Mesenchymal stem cell (in vitro differentiated cells and primary cell): ENCODE measurements around the gene PAPPA2.

Source experiments
- DNase-seq: peaks from one replicate; pipeline ENCODE4 v3.0.0-alpha.2; 2013
- H2AFZ ChIP-seq: one replicate; pipeline ENCODE4 v1.6.1; 2013; ENCODE audit warnings: low read depth, mild to moderate bottlenecking, control low read depth, inconsistent platforms, low read length, moderate library complexity
- H2AK5ac ChIP-seq: 2 replicates; pipeline ENCODE4 v1.6.1; 2013; ENCODE audit warnings: low read length, moderate library complexity, mild to moderate bottlenecking, inconsistent platforms; ENCODE audit not compliant: severe bottlenecking
- H2BK120ac ChIP-seq: one replicate; pipeline ENCODE4 v1.6.1; 2013; ENCODE audit warnings: low read depth, mild to moderate bottlenecking, inconsistent platforms, low read length, moderate library complexity
- H2BK12ac ChIP-seq, 2 experiments: one replicate each; pipeline ENCODE4 v1.6.1; 2013; ENCODE audit warnings: inconsistent platforms in 2 of 2, low read length in 2 of 2, mild to moderate bottlenecking in 2 of 2, moderate library complexity in 2 of 2, control low read depth in 1 of 2
- H2BK15ac ChIP-seq: one replicate; pipeline ENCODE4 v1.6.1; 2013; ENCODE audit warnings: mild to moderate bottlenecking, low read depth, inconsistent platforms; ENCODE audit not compliant: poor library complexity, severe bottlenecking
- H2BK5ac ChIP-seq: 2 replicates; pipeline ENCODE4 v1.6.1; 2013; ENCODE audit warnings: low read depth, mild to moderate bottlenecking, low read length, control low read depth, inconsistent platforms; ENCODE audit not compliant: poor library complexity, severe bottlenecking
- H3K14ac ChIP-seq, 2 experiments: one replicate each; pipeline ENCODE4 v1.6.1; 2013; ENCODE audit warnings: inconsistent platforms in 2 of 2, low read length in 2 of 2, control low read depth in 1 of 2, mild to moderate bottlenecking in 1 of 2, moderate library complexity in 1 of 2
- H3K18ac ChIP-seq, 2 experiments: one replicate each; pipeline ENCODE4 v1.6.1; 2013; ENCODE audit warnings: inconsistent platforms in 2 of 2, low read length in 2 of 2, control low read depth in 1 of 2, low read depth in 1 of 2, mild to moderate bottlenecking in 1 of 2
- H3K23ac ChIP-seq, 2 experiments: one replicate each; pipeline ENCODE4 v1.6.1; 2013; ENCODE audit warnings: inconsistent platforms in 2 of 2, low read length in 2 of 2, mild to moderate bottlenecking in 2 of 2, moderate library complexity in 2 of 2, control low read depth in 1 of 2
- H3K27ac ChIP-seq: 2 replicates; pipeline ENCODE4 v1.5.1; 2013; ENCODE audit warnings: mild to moderate bottlenecking, moderate library complexity, low read length, control low read depth, inconsistent platforms; ENCODE audit not compliant: poor library complexity, severe bottlenecking
- H3K27me3 ChIP-seq, 2 experiments: 2 replicates each; pipeline versions ENCODE4 v1.6.1 to v1.7.0; 2013; ENCODE audit warnings: low read length in 2 of 2, mild to moderate bottlenecking in 2 of 2, moderate library complexity in 2 of 2, control low read depth in 1 of 2, inconsistent platforms in 1 of 2; ENCODE audit not compliant: control insufficient read depth in 1 of 2, insufficient read depth in 1 of 2
- H3K36me3 ChIP-seq, 2 experiments: 2 replicates each; pipeline versions ENCODE4 v1.6.1 to v1.7.0; 2013; ENCODE audit warnings: low read length in 2 of 2, control low read depth in 1 of 2, inconsistent platforms in 1 of 2, low read depth in 1 of 2, mild to moderate bottlenecking in 1 of 2; ENCODE audit not compliant: insufficient read depth in 2 of 2, control insufficient read depth in 1 of 2
- H3K4ac ChIP-seq, 2 experiments: one replicate each; pipeline ENCODE4 v1.6.1; 2013; ENCODE audit warnings: inconsistent platforms in 2 of 2, low read length in 2 of 2, mild to moderate bottlenecking in 2 of 2, moderate library complexity in 2 of 2, control low read depth in 1 of 2, low read depth in 1 of 2
- H3K4me1 ChIP-seq: 2 replicates; pipeline ENCODE4 v1.6.1; 2013; ENCODE audit warnings: low read depth, low read length, control low read depth; ENCODE audit not compliant: control insufficient read depth, insufficient read depth
- H3K4me2 ChIP-seq: 2 replicates; pipeline ENCODE4 v1.6.1; 2013; ENCODE audit warnings: low read length, mild to moderate bottlenecking, inconsistent platforms; ENCODE audit not compliant: poor library complexity, severe bottlenecking
- H3K4me3 ChIP-seq, 2 experiments: 2 replicates each; pipeline versions ENCODE4 v1.5.1 to v1.7.0; 2013; ENCODE audit warnings: low read length in 2 of 2, mild to moderate bottlenecking in 2 of 2, control low read depth in 1 of 2, low read depth in 1 of 2; ENCODE audit not compliant: insufficient read depth in 1 of 2
- H3K79me1 ChIP-seq: replicated peaks from 2 replicates; pipeline ENCODE4 v1.6.1; 2013; ENCODE audit warnings: mild to moderate bottlenecking, control low read depth, low read length, inconsistent platforms; ENCODE audit not compliant: poor library complexity, severe bottlenecking
- H3K9ac ChIP-seq: 2 replicates; pipeline ENCODE4 v1.7.0; 2013; ENCODE audit warnings: mild to moderate bottlenecking, low read length, moderate library complexity
- H3K9me3 ChIP-seq: 2 replicates; pipeline ENCODE4 v1.7.0; 2013; ENCODE audit warnings: mild to moderate bottlenecking, low read length; ENCODE audit not compliant: control insufficient read depth
- H4K8ac ChIP-seq: one replicate; pipeline ENCODE4 v1.6.1; 2013; ENCODE audit warnings: inconsistent platforms, mild to moderate bottlenecking, low read length, moderate library complexity
- H4K91ac ChIP-seq: one replicate; pipeline ENCODE4 v1.6.1; 2013; ENCODE audit warnings: mild to moderate bottlenecking, low read length, inconsistent platforms
- WGBS: methylation state at CpG from one replicate; pipeline ENCODE4 v1.1.7; 2013; ENCODE audit warnings: mixed read lengths; 5-methylcytosine and 5-hydroxymethylcytosine counted together

The PAPPA2 gene

GRCh38 chr1:176541663-176542062 lies 78.7 kb downstream of the PAPPA2 start:
- no peak for DNase-seq
- H3K4me2 ChIP-seq = no peak overlapping the region
- H3K27me3 ChIP-seq = no peaks in the 10 kb centered on the region
- peaks cover 20% of the 10 kb centered on the region for H3K9me3 ChIP-seq
- H3K4ac ChIP-seq = no peak overlapping the region
- H3K27ac ChIP-seq = no peak overlapping the region
- no peak overlapping the region for H3K18ac ChIP-seq
- no peak overlapping the region for H3K14ac ChIP-seq
- H4K8ac ChIP-seq = no peak overlapping the region
- H4K91ac ChIP-seq = no peak overlapping the region
- no peak overlapping the region for H3K4me3 ChIP-seq
- H3K4me1 ChIP-seq = no peaks in the 10 kb centered on the region
- no peak overlapping the region for H3K23ac ChIP-seq
- H3K9ac ChIP-seq = no peak overlapping the region
- H3K79me1 ChIP-seq = no peaks in the 10 kb centered on the region
- no peak overlapping the region for H2AK5ac ChIP-seq
- H2BK120ac ChIP-seq = no peak overlapping the region
- no CpG with 5 or more reads among the region's 3 CpGs for WGBS
- no peak overlapping the region for H2AFZ ChIP-seq
- H2BK12ac ChIP-seq = no peak overlapping the region
- H2BK5ac ChIP-seq = no peak overlapping the region
- no peaks in the 10 kb centered on the region for H3K36me3 ChIP-seq
- H2BK15ac ChIP-seq = no peak overlapping the region

DNA sequence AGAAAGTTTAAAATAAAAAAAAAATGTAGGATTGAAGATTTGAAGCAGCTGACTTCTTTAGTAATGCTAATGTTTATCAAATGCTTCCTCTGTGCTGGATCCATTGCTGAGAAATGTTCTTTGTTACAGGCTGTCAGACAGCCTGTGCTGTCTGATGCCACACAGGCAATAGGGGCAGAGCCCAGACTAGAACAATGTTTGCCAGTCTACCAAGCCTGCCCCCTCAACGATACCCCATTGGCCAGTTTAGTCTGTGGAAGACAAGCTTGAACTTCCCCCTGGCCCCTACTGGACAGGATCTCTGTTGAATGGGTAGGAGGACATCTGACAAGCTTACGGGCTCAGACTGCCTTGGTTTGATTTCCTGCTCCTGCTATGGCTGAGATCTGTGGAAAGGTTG lies 79.4 kb downstream of the PAPPA2 start:
- Histone ChIP-seq H3K4me1 (no peaks in the 10 kb centered on the region), H2BK120ac (no peak overlapping the region), H4K8ac (no peak overlapping the region), H2BK15ac (no peak overlapping the region), H3K9me3 (peaks cover 20% of the 10 kb centered on the region), H3K4me3 (no peak overlapping the region), H2BK12ac (no peak overlapping the region), H2BK5ac (no peak overlapping the region), H3K9ac (no peak overlapping the region), H3K36me3 (no peaks in the 10 kb centered on the region), H3K4ac (no peak overlapping the region), H3K27me3 (peaks cover 0 to under 1% of the 10 kb centered on the region in 2 experiments), H2AFZ (no peak overlapping the region), H3K14ac (no peak overlapping the region), H3K79me1 (no peaks in the 10 kb centered on the region), H3K27ac (no peak overlapping the region), H2AK5ac (no peak overlapping the region), H3K23ac (no peak overlapping the region), H3K4me2 (no peak overlapping the region), H3K18ac (no peak overlapping the region), H4K91ac (no peak overlapping the region)
- 62% methylated on average over 2 of the region's 2 CpGs for WGBS
- DNase-seq = no peak

DNA sequence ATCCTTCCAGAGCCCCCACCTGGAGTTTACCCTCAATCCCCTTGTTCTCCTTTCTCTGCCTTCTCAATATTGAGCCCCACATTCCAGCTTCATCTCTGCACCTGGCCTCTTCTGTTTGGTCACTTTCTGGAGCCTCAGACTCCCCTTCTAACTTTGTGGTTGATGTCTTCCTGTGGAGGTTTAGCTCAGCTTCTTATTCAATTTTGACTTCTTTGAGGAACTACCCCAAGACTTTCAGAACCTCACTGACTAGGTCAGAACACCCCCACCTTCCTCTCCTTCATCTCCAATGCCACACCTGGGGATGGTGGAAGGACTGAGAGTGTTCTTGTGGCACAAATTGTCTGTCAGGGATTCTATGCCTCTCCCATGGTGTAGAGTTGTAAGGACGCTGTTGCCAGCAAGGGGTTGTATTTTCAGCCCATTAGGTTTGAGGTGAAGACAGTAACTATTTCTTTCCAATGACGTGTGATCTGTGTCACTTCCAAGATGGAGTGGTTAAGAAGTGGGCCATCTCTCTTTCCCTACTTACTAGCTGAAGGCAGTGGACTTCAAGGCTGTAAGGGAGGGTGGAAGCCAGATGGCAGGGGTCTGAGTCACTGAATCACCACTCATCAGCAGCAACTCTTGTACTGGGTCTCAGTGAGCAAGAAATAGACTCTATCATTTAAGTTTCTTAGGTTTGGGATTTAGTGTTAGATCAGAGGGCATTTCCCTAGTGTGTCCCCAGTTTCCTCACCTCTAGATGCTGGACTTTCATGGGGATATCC lies 80.6 kb downstream of the PAPPA2 start:
- H3K9me3 ChIP-seq = peaks cover 20% of the 10 kb centered on the region
- no peak overlapping the region for H3K4me2 ChIP-seq
- peaks cover 0 to 3% of the 10 kb centered on the region in 2 experiments for H3K27me3 ChIP-seq
- no peak overlapping the region for H2AK5ac ChIP-seq
- no peak overlapping the region for H3K14ac ChIP-seq
- H4K8ac ChIP-seq = no peak overlapping the region
- no peak overlapping the region for H3K23ac ChIP-seq
- no peak overlapping the region for H4K91ac ChIP-seq
- H3K4me1 ChIP-seq = no peaks in the 10 kb centered on the region
- DNase-seq = no peak
- H2BK120ac ChIP-seq = no peak overlapping the region
- no peak overlapping the region for H2BK12ac ChIP-seq
- H2AFZ ChIP-seq = no peak overlapping the region
- H3K27ac ChIP-seq = no peak overlapping the region
- H3K4me3 ChIP-seq = no peak overlapping the region
- WGBS = 64% methylated on average over 2 of the region's 2 CpGs
- H3K9ac ChIP-seq = no peak overlapping the region
- H3K4ac ChIP-seq = no peak overlapping the region
- H2BK5ac ChIP-seq = no peak overlapping the region
- no peak overlapping the region for H2BK15ac ChIP-seq
- no peaks in the 10 kb centered on the region for H3K79me1 ChIP-seq
- no peak overlapping the region for H3K18ac ChIP-seq
- H3K36me3 ChIP-seq = no peaks in the 10 kb centered on the region

DNA sequence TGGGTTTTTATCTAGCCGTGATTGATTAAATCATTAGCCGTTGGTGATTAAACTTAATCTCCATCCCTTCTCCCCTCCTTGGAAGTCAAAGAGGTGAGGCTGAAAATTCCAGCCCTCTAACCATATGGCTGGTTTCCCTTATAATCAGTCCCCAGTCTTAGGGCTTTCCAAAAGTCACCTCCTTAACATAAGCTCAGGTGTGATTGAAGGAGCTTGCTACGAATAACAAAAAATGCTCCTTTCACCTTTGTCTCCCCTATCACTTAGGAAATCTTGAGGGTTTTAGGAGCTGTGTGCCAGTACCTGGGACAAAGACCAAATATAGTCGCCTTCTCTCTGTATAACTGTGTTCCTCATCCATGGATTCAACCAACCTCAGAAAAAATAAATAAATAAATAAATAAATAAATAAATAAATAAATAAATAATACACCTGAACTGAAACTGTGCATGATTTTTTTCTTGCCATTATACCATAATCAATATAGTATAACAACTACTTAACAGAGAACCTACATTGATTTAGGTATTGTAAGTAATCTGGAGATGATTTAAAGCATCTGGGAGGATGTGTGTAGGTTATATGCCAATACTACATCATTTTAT lies 82.2 kb downstream of the PAPPA2 start:
- Histone ChIP-seq H3K79me1 (no peaks in the 10 kb centered on the region), H4K91ac (no peak overlapping the region), H3K27me3 (peaks cover 0 to 3% of the 10 kb centered on the region in 2 experiments), H2BK120ac (no peak overlapping the region), H3K4ac (no peak overlapping the region), H3K36me3 (no peaks in the 10 kb centered on the region), H3K14ac (no peak overlapping the region), H3K9ac (no peak overlapping the region), H3K4me1 (no peaks in the 10 kb centered on the region), H4K8ac (no peak overlapping the region), H3K27ac (no peak overlapping the region), H2BK15ac (no peak overlapping the region), H3K18ac (no peak overlapping the region), H3K9me3 (peaks cover 16% of the 10 kb centered on the region), H3K23ac (no peak overlapping the region), H2BK5ac (no peak overlapping the region), H3K4me3 (no peak overlapping the region), H3K4me2 (no peak overlapping the region), H2BK12ac (no peak overlapping the region), H2AK5ac (no peak overlapping the region), H2AFZ (no peak overlapping the region)
- no peak for DNase-seq
- WGBS = 91% methylated on average over 3 of the region's 4 CpGs
